GM12878 (cell line): ENCODE measurements around the gene LDLRAD3. TPM values are rescaled to one million over a fixed set of nuclear protein-coding genes. Genes with fewer than 3 reads are reported as not detected.

ENCODE experiments used
- ATAC-seq: fragments of 200-7000 bp; cut with Tn5 transposase; 3 replicates; pipeline ENCODE4 v1.9.1; 2020; ENCODE audit warnings: mild to moderate bottlenecking, moderate library complexity
- BruUV-seq: library from RNA; stranded (reverse); fragments of 400-500 nt; replicated peaks from 2 replicates; lab custom pipeline; 2021; lab: Mats Ljungman, UMichigan
- CTCF ChIA-PET: fragments of 300-600 bp; sonication (Branson Sonifier 250); formaldehyde crosslinking; extraction: SDS; loops from one replicate; lab custom pipeline; 2021; ENCODE audit warnings: inconsistent platforms; lab: Yijun Ruan, JAX
- POLR2A ChIA-PET: fragments of 350-600 bp; formaldehyde crosslinking; extraction: SDS; loops from one replicate; lab custom pipeline; 2021; ENCODE audit warnings: inconsistent platforms; lab: Charles Lee
- RAD21 ChIA-PET: fragments of 300-600 bp; sonication (Branson Sonifier 250); formaldehyde crosslinking; loops from one replicate; lab custom pipeline; 2023; ENCODE audit warnings: antibody characterized with exemption; ENCODE audit not compliant: unreplicated experiment; lab: Charles Lee
- SMC1A ChIA-PET: fragments of 300-600 bp; sonication (Branson Sonifier 250); formaldehyde crosslinking; loops from one replicate; lab custom pipeline; 2023; ENCODE audit not compliant: unreplicated experiment, uncharacterized antibody; lab: Charles Lee
- DNase-seq: peaks from one replicate; pipeline ENCODE4 v3.0.0-alpha.2; 2011; ENCODE audit warnings: low read depth, low spot score
- FAIRE-seq: peaks from 3 replicates; lab custom pipeline; 2011; peaks lifted over from hg19 to GRCh38; lab: Jason Lieb, UNC
- H2AFZ ChIP-seq: 2 replicates; pipeline ENCODE4 v1.6.0; 2011; ENCODE audit warnings: low read depth, low read length, control low read depth; ENCODE audit not compliant: control insufficient read depth
- H3K27ac ChIP-seq: 2 replicates; pipeline ENCODE4 v1.5.1; 2011; ENCODE audit warnings: control low read depth; ENCODE audit not compliant: control insufficient read depth, insufficient read depth
- H3K27me3 ChIP-seq, 2 experiments: replicated peaks in 1 of 2; 2 replicates each; pipeline versions ENCODE4 v1.6.0 to v1.6.1; 2011; ENCODE audit warnings: low read length in 1 of 2; ENCODE audit not compliant: control insufficient read depth in 2 of 2, insufficient read depth in 2 of 2
- H3K36me3 ChIP-seq, 2 experiments: 2 replicates each; pipeline ENCODE4 v1.5.1; 2011; ENCODE audit warnings: low read length in 1 of 2; ENCODE audit not compliant: control insufficient read depth in 2 of 2, insufficient read depth in 2 of 2
- H3K4me1 ChIP-seq: 2 replicates; pipeline ENCODE4 v1.6.1; 2011; ENCODE audit warnings: mild to moderate bottlenecking, low read length, moderate library complexity, mixed read lengths; ENCODE audit not compliant: control insufficient read depth, insufficient read depth
- H3K4me2 ChIP-seq: 2 replicates; pipeline ENCODE4 v1.6.0; 2011; ENCODE audit warnings: control low read depth; ENCODE audit not compliant: control insufficient read depth, insufficient read depth
- H3K4me3 ChIP-seq: fragments of 200-600 bp; sonication (generic); 2 replicates; pipeline ENCODE4 v1.5.1; 2016
- H3K79me2 ChIP-seq: 2 replicates; pipeline ENCODE4 v1.6.0; 2011; ENCODE audit warnings: low read length; ENCODE audit not compliant: control insufficient read depth, insufficient read depth
- H3K9ac ChIP-seq: 2 replicates; pipeline ENCODE4 v1.8.0; 2011; ENCODE audit warnings: low read length, control low read depth, mixed read lengths; ENCODE audit not compliant: control insufficient read depth, insufficient read depth
- H3K9me3 ChIP-seq: replicated peaks from 3 replicates; pipeline ENCODE4 v1.5.1; 2011; ENCODE audit warnings: mild to moderate bottlenecking, low read length; ENCODE audit not compliant: control insufficient read depth, insufficient read depth
- H4K20me1 ChIP-seq: 2 replicates; pipeline ENCODE4 v1.6.0; 2011; ENCODE audit not compliant: control insufficient read depth, insufficient read depth
- ATF7 ChIP-seq: fragments of 450-650 bp; IDR thresholded peaks from 2 replicates; pipeline ENCODE4 v1.6.1; 2016; ENCODE audit warnings: low read depth, mild to moderate bottlenecking
- CBX5 ChIP-seq: sonication (generic); IDR thresholded peaks from 2 replicates; pipeline ENCODE4 v1.6.1; 2016; ENCODE audit warnings: low read depth, moderate library complexity, mild to moderate bottlenecking, inconsistent platforms
- CREM ChIP-seq: IDR thresholded peaks from 2 replicates; pipeline ENCODE4 v1.6.1; 2014; ENCODE audit warnings: antibody characterized with exemption, low read depth
- DPF2 ChIP-seq: fragments of 450-650 bp; IDR thresholded peaks from 2 replicates; pipeline ENCODE4 v1.6.1; 2017; ENCODE audit warnings: mild to moderate bottlenecking
- ETV6 ChIP-seq, 2 experiments: fragments of 450-650 bp in 1 of 2; IDR thresholded peaks in 1 of 2; conservative IDR thresholded peaks in 1 of 2; 2 replicates each; pipeline ENCODE4 v1.6.1; 2014; ENCODE audit warnings: antibody characterized with exemption in 1 of 2, borderline replicate concordance in 1 of 2, low read depth in 1 of 2, mild to moderate bottlenecking in 1 of 2, moderate library complexity in 1 of 2
- FOXK2 ChIP-seq: fragments of 450-650 bp; IDR thresholded peaks from 2 replicates; pipeline ENCODE4 v1.6.1; 2017; ENCODE audit warnings: mild to moderate bottlenecking, moderate library complexity
- FOXM1 ChIP-seq: IDR thresholded peaks from 2 replicates; pipeline ENCODE4 v1.6.1; 2012; ENCODE audit warnings: low read depth, mild to moderate bottlenecking, inconsistent platforms, low read length, moderate library complexity
- IKZF1 ChIP-seq: fragments of 450-650 bp; conservative IDR thresholded peaks from 2 replicates; pipeline ENCODE4 v1.6.1; 2017; ENCODE audit warnings: antibody characterized with exemption, mild to moderate bottlenecking
- IKZF2 ChIP-seq, 2 experiments: fragments of 450-650 bp; IDR thresholded peaks; 2 replicates each; pipeline ENCODE4 v1.6.1; 2017; ENCODE audit warnings: mild to moderate bottlenecking in 2 of 2, moderate library complexity in 2 of 2
- JUNB ChIP-seq: IDR thresholded peaks from 2 replicates; pipeline ENCODE4 v1.6.1; 2016; ENCODE audit warnings: antibody characterized with exemption, mild to moderate bottlenecking
- JUND ChIP-seq: IDR thresholded peaks from 2 replicates; pipeline ENCODE4 v1.6.1; 2012; ENCODE audit warnings: low read depth, mild to moderate bottlenecking, low read length, improper control_type of control experiment, moderate library complexity
- MEF2A ChIP-seq: IDR thresholded peaks from 2 replicates; pipeline ENCODE4 v1.6.1; 2011; ENCODE audit warnings: low read depth, mild to moderate bottlenecking, low read length, moderate library complexity; ENCODE audit not compliant: insufficient read depth
- NFIC ChIP-seq: IDR thresholded peaks from 2 replicates; pipeline ENCODE4 v1.6.1; 2012; ENCODE audit warnings: low read depth, mild to moderate bottlenecking, inconsistent platforms, low read length, moderate library complexity
- POLR2AphosphoS5 ChIP-seq: IDR thresholded peaks from 2 replicates; pipeline ENCODE4 v1.6.1; 2011; ENCODE audit warnings: mild to moderate bottlenecking, low read length, inconsistent platforms
- RAD21 ChIP-seq: IDR thresholded peaks from 2 replicates; pipeline ENCODE4 v1.6.1; 2011; ENCODE audit warnings: mild to moderate bottlenecking, low read depth, low read length, moderate library complexity; ENCODE audit not compliant: insufficient read depth
- RELB ChIP-seq: fragments of 450-650 bp; IDR thresholded peaks from 2 replicates; pipeline ENCODE4 v1.6.1; 2017; ENCODE audit warnings: low read depth, mild to moderate bottlenecking, moderate library complexity
- SPI1 ChIP-seq: IDR thresholded peaks from 2 replicates; pipeline ENCODE4 v1.6.1; 2011; ENCODE audit warnings: low read depth, mild to moderate bottlenecking, low read length, moderate library complexity, borderline replicate concordance; ENCODE audit not compliant: insufficient read depth
- TCF3 ChIP-seq: IDR thresholded peaks from 2 replicates; pipeline ENCODE4 v1.6.1; 2012; ENCODE audit warnings: low read depth, mild to moderate bottlenecking, low read length, borderline replicate concordance; ENCODE audit not compliant: insufficient read depth
- TCF7 ChIP-seq: IDR thresholded peaks from 2 replicates; pipeline ENCODE4 v1.6.1; 2014; ENCODE audit warnings: antibody characterized with exemption, borderline replicate concordance
- ZNF622 ChIP-seq: fragments of 450-650 bp; IDR thresholded peaks from 2 replicates; pipeline ENCODE4 v1.6.1; 2017; ENCODE audit warnings: mild to moderate bottlenecking, inconsistent platforms
- WGBS: methylation state at CpG from one replicate; pipeline ENCODE4 v1.1.6; 2016; ENCODE audit warnings: low lambda C conversion rate; ENCODE audit not compliant: insufficient replicate concordance, insufficient coverage; ENCODE audit errors: missing lambda C conversion rate; 5-methylcytosine and 5-hydroxymethylcytosine counted together
- in situ Hi-C: fragments of 300-500 bp; cut with MboI; formaldehyde crosslinking; loops from 9 replicates; pipeline ENCODE4 v1.14.3; 2018; ENCODE audit warnings: mixed read lengths
- intact Hi-C: fragments of 100-400 bp; cut with micrococcal nuclease; formaldehyde crosslinking; loops from one replicate; pipeline ENCODE4 v1.14.2; 2022; ENCODE audit not compliant: unreplicated experiment
- polyA plus RNA-seq, 11 experiments: library from polyadenylated mRNA; depleted of rRNA in 4 of 11; unstranded in 6 of 11; stranded (reverse) in 5 of 11; fragments of >200 nt; fragmentation: Nextera tagmentation in 4 of 11; fragmentation: Illumina TruSeq in 1 of 11; extraction: Ambion mirVana in 4 of 11; extraction: Trizol in 1 of 11; gene quantifications; 1 replicate in 1 of 11; 2 replicates in 10 of 11; pipeline versions ENCODE4 v1.2.1 to v1.2.3, GENCODE V29; 2011 to 2016; ENCODE audit warnings: inconsistent platforms in 2 of 11, missing spikeins in 2 of 11, low read depth in 1 of 11
- total RNA-seq, 4 experiments: library from RNA; depleted of rRNA in 3 of 4; stranded (reverse); fragments of >200 nt in 3 of 4; fragmentation: Illumina TruSeq in 1 of 4; extraction: Trizol in 1 of 4; gene quantifications; 2 replicates each; pipeline versions ENCODE4 v1.2.1 to v1.2.3, GENCODE V29; 2013 to 2021

LDLRAD3 gene
- total and polyA plus RNA-seq, 10 of the 15 experiments (the other 5 are each of a cell fraction or from before 2014, with no cell fraction given) = 2.5 to 17.2 (median 10.7) TPM

- ChIA-PET SMC1A (interaction anchor here (0.7 to 4.4 kb wide), 3 partner anchors 18 to 33 kb away, joined by 3 to 32 read pairs (median 3); no protein-coding TSS in a partner anchor), RAD21 (interaction anchor here (0.7 to 1.4 kb wide), 2 partner anchors 17 to 176 kb away, joined by 4 to 7 read pairs; no protein-coding TSS in a partner anchor), POLR2A (interaction anchor here (0.6 to 2.0 kb wide), 3 partner anchors 29 to 280 kb away, joined by 3 to 5 read pairs (median 3); no protein-coding TSS in a partner anchor), CTCF (interaction anchor here (0.5 to 1.2 kb wide), 2 partner anchors 98 to 134 kb away, joined by 3 read pairs; no protein-coding TSS in a partner anchor)
- ATAC-seq = peak; percentile 88
- in situ Hi-C loops = no loop called here
- Histone ChIP-seq H3K36me3 (no peaks in the 10 kb centered on the region; a peak in 1 of 4 replicates), H3K4me1 (peaks cover 11% of the 10 kb centered on the region), H3K27ac (no peak overlapping the region; the same call in 1 of the 2 replicates), H3K4me3 (no peak overlapping the region), H4K20me1 (no peaks in the 10 kb centered on the region), H3K27me3 (no peaks in the 10 kb centered on the region), H2AFZ (no peak overlapping the region), H3K9me3 (peaks cover 1% of the 10 kb centered on the region; the same call in 2 of the 3 replicates), H3K4me2 (no peak overlapping the region), H3K9ac (no peak overlapping the region), H3K79me2 (no peaks in the 10 kb centered on the region)
- 25% methylated on average over 6 of the region's 6 CpGs for WGBS
- intact Hi-C loops = no loop called here
- FAIRE-seq = peak; percentile 38
- peak; percentile 24 for DNase-seq
- no TSS peak for BruUV-seq
- TF ChIP-seq RAD21 = 0 out of 2 replicates have a peak, but pooled peaks have one; percentile 1
- TF ChIP-seq CREM = peak; percentile 21; the same call in 1 of the 2 replicates
- peak; percentile 27; the same call in 1 of the 2 replicates for TF ChIP-seq RELB
- peak; percentile 36 to 54; a peak in 2 of 4 replicates for TF ChIP-seq IKZF2 (IDR thresholded peaks at IDR 0.05)
- TF ChIP-seq JUNB = 0 out of 2 replicates have a peak, but pooled peaks have one; percentile 27
- peak in 1 of 2 experiments; percentile 65; a peak in 1 of 4 replicates for TF ChIP-seq ETV6 (conservative IDR thresholded peaks at IDR 0.05 in 1 of 2, IDR thresholded peaks at IDR 0.05 in 1 of 2; ENCODE audit: borderline replicate concordance in 1 of 2, low read depth in 1 of 2)
- no peak for TF ChIP-seq JUND
- 0 out of 2 replicates have a peak, but pooled peaks have one; percentile 16 for TF ChIP-seq MEF2A
- TF ChIP-seq IKZF1 = peak; percentile 27; the same call in 1 of the 2 replicates
- TF ChIP-seq POLR2AphosphoS5 = no peak
- TF ChIP-seq TCF3 = peak; percentile 64; the same call in 1 of the 2 replicates
- peak; percentile 55; the same call in 1 of the 2 replicates for TF ChIP-seq DPF2
- TF ChIP-seq FOXK2 = peak; percentile 27; the same call in 1 of the 2 replicates
- TF ChIP-seq NFIC = peak; percentile 36; the same call in 1 of the 2 replicates
- TF ChIP-seq FOXM1 = peak; percentile 6; the same call in 1 of the 2 replicates
- TF ChIP-seq TCF7 = no peak
- TF ChIP-seq CBX5 = no peak
- TF ChIP-seq ZNF622 = no peak
- peak; percentile 72; the same call in 1 of the 2 replicates for TF ChIP-seq SPI1
- peak; percentile 43; the same call in 1 of the 2 replicates for TF ChIP-seq ATF7
Observed at GRCh38 chr11:35997902-35998520, 54.1 kb downstream of the LDLRAD3 start.
